Epithelial cell of prostate (primary cell): ENCODE data around the gene NTNG1.
"Not testable (repeated sequence)": the region's sequence is repeated elsewhere in the genome, so short reads cannot be mapped to it uniquely, and the experiment has no call there.

Source experiments
- DNase-seq: peaks from one replicate; pipeline ENCODE4 v3.0.0-alpha.2; 2011; ENCODE audit warnings: low read depth, low spot score
- H3K27ac ChIP-seq: fragments of 450-650 bp; 2 replicates; pipeline ENCODE4 v1.5.1; 2017; ENCODE audit warnings: mild to moderate bottlenecking

NTNG1 gene

GRCh38 chr1:107140703-107141490 is at the start of gene NTNG1:
TSS of gene NTNG1 (plus strand) at chr1:107141039.
- peak within 1 kb of the TSS; percentile 95 for H3K27ac ChIP-seq
- no peak for DNase-seq

GRCh38 chr1:107091418-107091817 is 49.4 kb upstream of the NTNG1 start:
- DNase-seq: no peak
- H3K27ac ChIP-seq: no peak overlapping the region

GRCh38 chr1:107093395-107093794 is 47.4 kb upstream of the NTNG1 start:
- DNase-seq: not testable (repeated sequence)

GRCh38 chr1:107095647-107096046 is 45.2 kb upstream of the NTNG1 start:
- DNase-seq: no peak
- H3K27ac ChIP-seq: no peak overlapping the region

More at GRCh38 chr1:107093395-107093794, 47.4 kb upstream of the NTNG1 start:
- not testable (repeated sequence) for H3K27ac ChIP-seq

- no peak overlapping the region for H3K27ac ChIP-seq
- DNase-seq: no peak
Measured at GRCh38 chr1:107096690-107097089, 44.1 kb upstream of the NTNG1 start.

GRCh38 chr1:107098961-107099360 is 41.9 kb upstream of the NTNG1 start:
- DNase-seq: no peak
- no peak overlapping the region for H3K27ac ChIP-seq

- no peak for DNase-seq
- no peak overlapping the region for H3K27ac ChIP-seq
Measured at GRCh38 chr1:107100331-107100984, 40.4 kb upstream of the NTNG1 start.

GRCh38 chr1:107105914-107106313 is 34.9 kb upstream of the NTNG1 start:
- H3K27ac ChIP-seq: no peak overlapping the region
- DNase-seq: no peak

GRCh38 chr1:107110326-107110725 is 30.5 kb upstream of the NTNG1 start:
- DNase-seq: no peak
- no peak overlapping the region for H3K27ac ChIP-seq

- H3K27ac ChIP-seq: no peak overlapping the region
- DNase-seq: no peak
Measured at GRCh38 chr1:107116306-107116790, 24.5 kb upstream of the NTNG1 start.

GRCh38 chr1:107122225-107122624 is 18.6 kb upstream of the NTNG1 start:
- no peak overlapping the region for H3K27ac ChIP-seq
- DNase-seq: no peak

GRCh38 chr1:107123741-107124140 is 17.1 kb upstream of the NTNG1 start:
- DNase-seq: no peak
- no peak overlapping the region for H3K27ac ChIP-seq

- DNase-seq: no peak
- no peak overlapping the region for H3K27ac ChIP-seq
Measured at GRCh38 chr1:107124694-107125093, 16.1 kb upstream of the NTNG1 start.

GRCh38 chr1:107132195-107132594 is 8.6 kb upstream of the NTNG1 start:
- no peak overlapping the region for H3K27ac ChIP-seq
- DNase-seq: no peak

- no peak for DNase-seq
- no peak overlapping the region for H3K27ac ChIP-seq
Measured at GRCh38 chr1:107132780-107133179, 8.1 kb upstream of the NTNG1 start.

- H3K27ac ChIP-seq: no peak overlapping the region
- DNase-seq: no peak
Measured at GRCh38 chr1:107135463-107135862, 5.4 kb upstream of the NTNG1 start.

- peak overlapping the region; percentile 95 for H3K27ac ChIP-seq
- no peak for DNase-seq
Measured at GRCh38 chr1:107138166-107138565, 2.7 kb upstream of the NTNG1 start.

- peak overlapping the region; percentile 95 for H3K27ac ChIP-seq
- DNase-seq: no peak
Measured at GRCh38 chr1:107138767-107139445, 1.9 kb upstream of the NTNG1 start.

GRCh38 chr1:107139833-107140702 is 771 bp upstream of the NTNG1 start:
- DNase-seq: no peak
- H3K27ac ChIP-seq: peak overlapping the region; percentile 95

GRCh38 chr1:107141491-107142126 is 770 bp downstream of the NTNG1 start:
- H3K27ac ChIP-seq: peak overlapping the region; percentile 95

More at GRCh38 chr1:107141491-107142126, 770 bp downstream of the NTNG1 start:
- DNase-seq: no peak
